ENCODE data around the gene GLS2. TPM values are rescaled to one million over a fixed set of nuclear protein-coding genes. Genes with fewer than 3 reads are reported as not detected.

The GLS2 gene
- total and polyA plus RNA-seq, 2 donors (not counting 1 experiment from before 2014, with no cell fraction given), result 5.3 to 7.2 TPM

- Histone ChIP-seq H2AFZ (ENCODE audit: insufficient read depth, low read depth, low read length, poor library complexity, severe bottlenecking) (no peak overlapping the region), H3K27me3 (replicated peaks in 1 of 4; ENCODE audit: control extremely low read depth in 1 of 4, control insufficient read depth in 3 of 4, insufficient read depth in 4 of 4, low read length in 3 of 4) (no peaks in the 10 kb centered on the region), H3K9me3 (ENCODE audit: control extremely low read depth in 1 of 3, control insufficient read depth in 2 of 3, insufficient read depth in 1 of 3, low read length in 2 of 3) (no peaks in the 10 kb centered on the region), H3K79me2 (ENCODE audit: control insufficient read depth, insufficient read depth, low read length) (no peaks in the 10 kb centered on the region), H3K36me3 (replicated peaks in 1 of 2; ENCODE audit: control extremely low read depth in 1 of 2, control insufficient read depth in 1 of 2, extremely low read depth in 1 of 2, insufficient read depth in 2 of 2, low read length in 1 of 2) (no peaks in the 10 kb centered on the region), H3K27ac (ENCODE audit: low read length in 2 of 2) (no peak overlapping the region), H3K9ac (ENCODE audit: low read length) (no peak overlapping the region), H3K4me1 (ENCODE audit: control insufficient read depth in 2 of 2, insufficient read depth in 2 of 2, low read length in 2 of 2) (peaks cover 13 to 17% of the 10 kb centered on the region in 2 donors), H3K4me2 (replicated peaks; ENCODE audit: low read depth, low read length, poor library complexity, severe bottlenecking) (no peak overlapping the region), H3K4me3 (ENCODE audit: control extremely low read depth in 1 of 5, extremely low read depth in 1 of 5, insufficient read depth in 1 of 5, low read depth in 2 of 5, low read length in 4 of 5) (no peak overlapping the region), H4K20me1 (ENCODE audit: control insufficient read depth, insufficient read depth, low read length, poor library complexity, severe bottlenecking) (no peaks in the 10 kb centered on the region)
- H3K27ac Mint-ChIP-seq, result no peak overlapping the region
- ChIA-PET CTCF (interaction anchor here (0.7 to 2.1 kb wide), 3 partner anchors 7 to 411 kb away, joined by 3 to 8 read pairs (median 5); partner anchors contain the start of gene STAT2), POLR2A (interaction anchor here (0.6 to 1.0 kb wide), 3 partner anchors 10 to 625 kb away, joined by 3 to 4 read pairs (median 4); partner anchors contain the start of gene SPRYD4)
- H3K4me1 Mint-ChIP-seq, result peaks cover 18% of the 10 kb centered on the region
- no peak overlapping the region for H3K4me3 Mint-ChIP-seq
- 91% methylated on average over 4 of the region's 4 CpGs for WGBS (ENCODE audit: insufficient coverage)
- TF ChIP-seq CTCF (IDR thresholded peaks at IDR 0.05) (no peak), EZH2 (IDR thresholded peaks at IDR 0.05; ENCODE audit: borderline replicate concordance, insufficient read depth, low read depth, low read length, poor library complexity, severe bottlenecking) (no peak)
- DNase-seq (no peak), ATAC-seq (ENCODE audit: low read depth) (no peak)
- intact Hi-C loops (cut with micrococcal nuclease), result no loop called here
- H3K9me3 Mint-ChIP-seq (ENCODE audit: insufficient read depth), result no peaks in the 10 kb centered on the region
- no peaks in the 10 kb centered on the region for H3K27me3 Mint-ChIP-seq
These were observed 30.1 kb downstream of the GLS2 start for GRCh38 chr12:56457817-56458216.

GRCh38 chr12:56454557-56454956, 33.4 kb downstream of the GLS2 start, which contains the start of gene MIP:
TSS of gene MIP (minus strand) at chr12:56454657. CDS start at chr12:56454613, 44 bp downstream.
- H3K4me3 ChIP-seq (ENCODE audit: control extremely low read depth in 1 of 5, extremely low read depth in 1 of 5, insufficient read depth in 1 of 5, low read depth in 2 of 5, low read length in 4 of 5), result no peak within 1 kb of the TSS
- no peaks in the 10 kb centered on the region for H3K9me3 ChIP-seq (ENCODE audit: control extremely low read depth in 1 of 3, control insufficient read depth in 2 of 3, insufficient read depth in 1 of 3, low read length in 2 of 3)
- H3K4me2 ChIP-seq (replicated peaks; ENCODE audit: low read depth, low read length, poor library complexity, severe bottlenecking), result no peak within 1 kb of the TSS
- H4K20me1 ChIP-seq (ENCODE audit: control insufficient read depth, insufficient read depth, low read length, poor library complexity, severe bottlenecking), result no peaks in the 10 kb centered on the region
- Mint-ChIP-seq H3K27ac (no peak within 1 kb of the TSS), H3K4me3 (no peak within 1 kb of the TSS), H3K9me3 (ENCODE audit: insufficient read depth) (no peaks in the 10 kb centered on the region), H3K27me3 (no peaks in the 10 kb centered on the region), H3K4me1 (peaks cover 8% of the 10 kb centered on the region)
- ATAC-seq (ENCODE audit: low read depth), result no peak
- intact Hi-C loops (cut with micrococcal nuclease), result no loop called here
- no peak within 1 kb of the TSS for H3K27ac ChIP-seq (ENCODE audit: low read length in 2 of 2)
- ChIA-PET CTCF (no interaction called here), POLR2A (no interaction called here)
- no peaks in the 10 kb centered on the region for H3K27me3 ChIP-seq (replicated peaks in 1 of 4; ENCODE audit: control extremely low read depth in 1 of 4, control insufficient read depth in 3 of 4, insufficient read depth in 4 of 4, low read length in 3 of 4)
- no peak for TF ChIP-seq CTCF (IDR thresholded peaks at IDR 0.05)
- TF ChIP-seq EZH2 (IDR thresholded peaks at IDR 0.05; ENCODE audit: borderline replicate concordance, insufficient read depth, low read depth, low read length, poor library complexity, severe bottlenecking), result no peak
- peaks cover 4% of the 10 kb centered on the region for H3K79me2 ChIP-seq (ENCODE audit: control insufficient read depth, insufficient read depth, low read length)
- 97% methylated on average over 4 of the region's 5 CpGs for WGBS (ENCODE audit: insufficient coverage)
- peaks cover 6 to 7% of the 10 kb centered on the region in 2 donors for H3K4me1 ChIP-seq (ENCODE audit: control insufficient read depth in 2 of 2, insufficient read depth in 2 of 2, low read length in 2 of 2)
- no peak for DNase-seq
- H3K36me3 ChIP-seq (replicated peaks in 1 of 2; ENCODE audit: control extremely low read depth in 1 of 2, control insufficient read depth in 1 of 2, extremely low read depth in 1 of 2, insufficient read depth in 2 of 2, low read length in 1 of 2), result no peaks in the 10 kb centered on the region
- no peak within 1 kb of the TSS for H3K9ac ChIP-seq (ENCODE audit: low read length)
- no peak within 1 kb of the TSS for H2AFZ ChIP-seq (ENCODE audit: insufficient read depth, low read depth, low read length, poor library complexity, severe bottlenecking)
